ENCODE measurements around the gene CNTNAP1.
"Not testable (repeated sequence)": the region's sequence is repeated elsewhere in the genome, so short reads cannot be mapped to it uniquely, and the experiment has no call there.

CNTNAP1 gene

DNA sequence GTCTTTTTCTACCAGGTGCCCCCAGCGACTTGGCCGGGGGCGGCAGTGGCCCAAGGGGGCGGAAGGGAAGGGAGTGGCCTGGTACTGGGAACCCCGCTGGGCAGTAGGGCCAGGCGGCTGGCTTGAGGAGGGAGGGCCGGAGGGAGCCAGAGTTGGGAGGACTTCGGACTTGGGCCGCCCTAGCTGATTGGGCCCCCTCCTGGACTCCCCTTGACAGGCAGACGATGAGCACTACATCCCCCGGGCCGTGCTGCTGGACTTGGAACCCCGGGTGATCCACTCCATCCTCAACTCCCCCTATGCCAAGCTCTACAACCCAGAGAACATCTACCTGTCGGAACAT lies 22.4 kb upstream of the CNTNAP1 start:
- not testable (repeated sequence) for H3K36me3 Mint-ChIP-seq (ENCODE audit: insufficient read depth); H3K9me3 Mint-ChIP-seq; H3K27me3 Mint-ChIP-seq; DNase-seq (ENCODE audit: low spot score in 2 of 2); ATAC-seq (replicated peaks; ENCODE audit: extremely low read depth, poor library complexity, severe bottlenecking)
- peak overlapping the region; percentile 44 for H3K27ac Mint-ChIP-seq (ENCODE audit: low read depth)
- peak overlapping the region; percentile 87 for H3K4me3 Mint-ChIP-seq
- peaks cover 22% of the 10 kb centered on the region for H3K4me1 Mint-ChIP-seq

GRCh38 chr17:42660692-42661345 lies 21.5 kb upstream of the CNTNAP1 start:
- Mint-ChIP-seq H3K4me3 (no peak overlapping the region), H3K9me3 (no peaks in the 10 kb centered on the region), H3K36me3 (ENCODE audit: insufficient read depth) (peaks cover 5% of the 10 kb centered on the region), H3K27ac (ENCODE audit: low read depth) (no peak overlapping the region), H3K4me1 (peaks cover 17% of the 10 kb centered on the region), H3K27me3 (no peaks in the 10 kb centered on the region)
- ATAC-seq (replicated peaks; ENCODE audit: extremely low read depth, poor library complexity, severe bottlenecking): no peak
- DNase-seq (ENCODE audit: low spot score in 2 of 2): no peak

DNA sequence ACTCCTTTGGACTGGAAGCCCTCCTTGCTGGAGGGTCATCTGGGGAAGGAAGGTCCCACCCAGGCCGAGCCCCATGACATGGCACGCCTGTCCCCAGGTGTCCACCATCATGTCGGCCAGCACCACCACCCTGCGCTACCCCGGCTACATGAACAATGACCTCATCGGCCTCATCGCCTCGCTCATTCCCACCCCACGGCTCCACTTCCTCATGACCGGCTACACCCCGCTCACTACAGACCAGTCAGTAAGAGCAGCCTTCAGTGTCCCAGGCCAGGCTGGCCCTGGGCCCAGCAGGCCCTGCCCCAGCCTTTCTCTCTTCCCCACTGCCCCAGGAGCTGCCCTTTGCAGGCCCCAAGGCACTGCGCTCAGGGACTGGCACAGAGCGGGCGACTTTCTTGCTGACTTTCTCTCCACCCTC lies 16.7 kb upstream of the CNTNAP1 start:
- Mint-ChIP-seq H3K27me3 (no peaks in the 10 kb centered on the region), H3K36me3 (ENCODE audit: insufficient read depth) (peaks cover 8% of the 10 kb centered on the region), H3K4me1 (peaks cover 5% of the 10 kb centered on the region), H3K9me3 (no peaks in the 10 kb centered on the region), H3K27ac (ENCODE audit: low read depth) (no peak overlapping the region), H3K4me3 (no peak overlapping the region)
- no peak for DNase-seq (ENCODE audit: low spot score in 2 of 2)
- no peak for ATAC-seq (replicated peaks; ENCODE audit: extremely low read depth, poor library complexity, severe bottlenecking)

DNA sequence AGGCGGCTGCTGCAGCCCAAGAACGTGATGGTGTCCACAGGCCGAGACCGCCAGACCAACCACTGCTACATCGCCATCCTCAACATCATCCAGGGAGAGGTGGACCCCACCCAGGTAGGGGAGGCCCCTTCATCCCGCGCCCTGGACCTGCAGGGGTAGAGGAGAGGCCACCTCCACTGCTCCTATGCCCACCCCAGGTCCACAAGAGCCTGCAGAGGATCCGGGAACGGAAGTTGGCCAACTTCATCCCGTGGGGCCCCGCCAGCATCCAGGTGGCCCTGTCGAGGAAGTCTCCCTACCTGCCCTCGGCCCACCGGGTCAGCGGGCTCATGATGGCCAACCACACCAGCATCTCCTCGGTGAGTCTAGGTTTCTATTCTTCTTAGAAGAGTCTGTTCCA lies 16.2 kb upstream of the CNTNAP1 start:
- not testable (repeated sequence) for H3K4me3 Mint-ChIP-seq; DNase-seq (ENCODE audit: low spot score in 2 of 2); H3K9me3 Mint-ChIP-seq; H3K36me3 Mint-ChIP-seq (ENCODE audit: insufficient read depth); H3K27me3 Mint-ChIP-seq; H3K27ac Mint-ChIP-seq (ENCODE audit: low read depth); ATAC-seq (replicated peaks; ENCODE audit: extremely low read depth, poor library complexity, severe bottlenecking); H3K4me1 Mint-ChIP-seq

DNA sequence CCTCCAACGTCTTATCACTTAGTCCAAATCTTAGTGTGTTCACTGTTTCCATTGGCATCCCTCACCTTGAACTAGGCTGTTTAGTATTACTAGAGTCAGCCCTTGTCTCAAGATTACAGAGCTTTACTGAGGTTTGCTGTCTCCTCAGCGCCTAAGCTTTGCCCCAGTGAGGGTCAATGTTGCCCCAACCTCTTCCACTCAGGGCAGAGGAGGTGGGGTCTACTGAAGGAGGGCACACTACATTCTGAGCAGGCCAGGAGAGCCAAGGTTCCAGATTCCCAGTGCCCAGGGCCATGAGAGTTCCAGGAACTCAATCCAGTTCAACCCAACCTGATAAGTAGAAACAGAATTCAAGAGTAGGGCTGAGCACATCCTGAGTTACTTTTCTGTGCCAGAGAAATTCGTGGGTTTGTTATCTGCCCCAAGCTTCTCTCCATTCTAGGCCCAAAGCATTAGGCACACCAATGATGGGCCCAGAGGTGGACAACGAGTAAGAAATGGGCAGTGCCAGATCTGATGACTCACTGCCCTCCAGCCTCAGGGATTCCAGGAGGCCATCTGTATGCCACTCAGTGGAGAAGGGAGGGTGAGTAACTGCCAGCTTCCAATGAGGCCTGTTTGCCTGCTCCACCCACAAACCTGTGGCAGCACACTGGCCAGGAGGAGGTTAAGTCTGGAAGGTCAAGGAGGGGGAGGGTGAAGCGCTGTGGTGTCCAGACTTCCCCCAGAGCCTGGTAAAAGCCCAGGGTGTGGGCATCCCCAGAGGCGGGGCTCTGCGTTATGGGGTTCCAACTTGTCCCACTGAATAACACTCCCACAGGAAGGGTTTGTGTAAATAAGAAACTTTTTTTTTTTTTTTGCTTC lies 15.0 kb upstream of the CNTNAP1 start:
- no peak overlapping the region for H3K4me3 Mint-ChIP-seq
- peaks cover 11% of the 10 kb centered on the region for H3K27me3 Mint-ChIP-seq
- H3K4me1 Mint-ChIP-seq: peaks cover 15% of the 10 kb centered on the region
- no peak for ATAC-seq (replicated peaks; ENCODE audit: extremely low read depth, poor library complexity, severe bottlenecking)
- no peaks in the 10 kb centered on the region for H3K9me3 Mint-ChIP-seq
- no peak for DNase-seq (ENCODE audit: low spot score in 2 of 2)
- H3K36me3 Mint-ChIP-seq (ENCODE audit: insufficient read depth): peaks cover 9% of the 10 kb centered on the region
- H3K27ac Mint-ChIP-seq (ENCODE audit: low read depth): no peak overlapping the region

DNA sequence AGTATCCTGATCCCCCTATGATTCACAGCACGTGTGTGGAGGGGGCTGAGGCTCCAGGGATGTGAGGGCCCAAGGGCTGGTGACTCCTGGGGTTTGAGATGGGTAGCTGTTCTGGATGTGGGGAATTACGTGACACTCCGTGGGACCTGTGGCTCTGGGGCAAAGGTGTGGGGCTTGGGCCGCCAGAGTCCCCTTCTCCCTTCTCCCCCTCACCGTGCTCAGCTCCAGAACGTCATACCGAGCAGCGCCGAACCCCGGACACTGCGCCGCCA lies 12.7 kb upstream of the CNTNAP1 start:
- Mint-ChIP-seq H3K27ac (ENCODE audit: low read depth) (no peak overlapping the region), H3K36me3 (ENCODE audit: insufficient read depth) (peaks cover 9% of the 10 kb centered on the region), H3K4me1 (peaks cover 23% of the 10 kb centered on the region), H3K9me3 (no peaks in the 10 kb centered on the region), H3K27me3 (peaks cover 20% of the 10 kb centered on the region), H3K4me3 (peak overlapping the region; percentile 49)
- ATAC-seq (replicated peaks; ENCODE audit: extremely low read depth, poor library complexity, severe bottlenecking) (no peak), DNase-seq (ENCODE audit: low spot score in 2 of 2) (no peak)

GRCh38 chr17:42669977-42670788 lies 12.1 kb upstream of the CNTNAP1 start:
- ATAC-seq (replicated peaks; ENCODE audit: extremely low read depth, poor library complexity, severe bottlenecking): peak; percentile 83
- H3K4me3 Mint-ChIP-seq: peak overlapping the region; percentile 77
- H3K27me3 Mint-ChIP-seq: peaks cover 25% of the 10 kb centered on the region
- DNase-seq (ENCODE audit: low spot score in 2 of 2): no peak
- H3K9me3 Mint-ChIP-seq: no peaks in the 10 kb centered on the region
- H3K27ac Mint-ChIP-seq (ENCODE audit: low read depth): no peak overlapping the region
- H3K36me3 Mint-ChIP-seq (ENCODE audit: insufficient read depth): peaks cover 9% of the 10 kb centered on the region
- H3K4me1 Mint-ChIP-seq: peaks cover 28% of the 10 kb centered on the region

DNA sequence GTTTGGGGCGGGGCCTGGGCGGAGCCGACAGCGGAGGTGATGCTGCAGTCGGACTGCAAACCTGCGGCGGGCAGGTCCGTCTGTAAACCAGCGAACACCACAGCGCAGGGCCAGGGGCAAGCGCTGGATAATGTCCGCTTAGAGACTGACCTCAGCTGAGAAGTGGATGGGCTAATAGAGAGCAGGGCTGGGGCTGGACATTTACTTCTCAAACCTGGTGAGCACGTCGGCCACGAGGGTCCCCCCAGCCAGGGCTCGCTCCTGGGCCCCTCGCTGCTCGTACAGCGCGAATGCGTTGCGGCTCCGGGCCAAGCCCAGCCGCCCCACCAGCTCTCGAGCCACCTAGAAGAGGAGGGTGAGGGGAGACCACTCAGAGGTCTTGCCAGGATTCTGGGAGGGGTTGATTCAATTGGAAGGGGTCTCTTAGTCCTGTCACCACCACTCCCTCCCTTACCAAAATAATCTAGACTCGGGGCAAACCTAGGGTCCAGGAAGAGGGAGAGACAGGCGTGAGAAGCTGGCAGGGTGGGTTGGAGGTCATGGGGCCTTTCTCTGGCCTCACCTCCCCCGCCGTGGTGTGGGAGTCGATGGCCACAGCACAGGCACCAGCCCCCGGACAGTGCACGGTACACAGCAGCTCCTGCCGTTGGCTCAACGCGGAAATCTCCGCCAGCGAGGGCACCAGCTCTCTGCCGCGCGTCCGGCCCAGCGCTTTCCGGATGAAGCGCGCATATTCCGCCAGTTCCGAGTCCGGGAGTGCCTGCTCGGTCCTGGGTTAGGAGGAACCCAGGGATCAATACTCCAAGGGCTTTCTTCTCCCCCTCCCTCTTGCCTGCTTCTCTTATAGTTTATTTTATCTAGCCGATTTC lies 11.3 kb upstream of the CNTNAP1 start:
- DNase-seq (ENCODE audit: low spot score in 2 of 2): no peak
- H3K4me3 Mint-ChIP-seq: peak overlapping the region; percentile 77
- no peak for ATAC-seq (replicated peaks; ENCODE audit: extremely low read depth, poor library complexity, severe bottlenecking)
- peaks cover 6% of the 10 kb centered on the region for H3K36me3 Mint-ChIP-seq (ENCODE audit: insufficient read depth)
- peaks cover 26% of the 10 kb centered on the region for H3K27me3 Mint-ChIP-seq
- H3K27ac Mint-ChIP-seq (ENCODE audit: low read depth): no peak overlapping the region
- H3K9me3 Mint-ChIP-seq: no peaks in the 10 kb centered on the region
- H3K4me1 Mint-ChIP-seq: peaks cover 28% of the 10 kb centered on the region

DNA sequence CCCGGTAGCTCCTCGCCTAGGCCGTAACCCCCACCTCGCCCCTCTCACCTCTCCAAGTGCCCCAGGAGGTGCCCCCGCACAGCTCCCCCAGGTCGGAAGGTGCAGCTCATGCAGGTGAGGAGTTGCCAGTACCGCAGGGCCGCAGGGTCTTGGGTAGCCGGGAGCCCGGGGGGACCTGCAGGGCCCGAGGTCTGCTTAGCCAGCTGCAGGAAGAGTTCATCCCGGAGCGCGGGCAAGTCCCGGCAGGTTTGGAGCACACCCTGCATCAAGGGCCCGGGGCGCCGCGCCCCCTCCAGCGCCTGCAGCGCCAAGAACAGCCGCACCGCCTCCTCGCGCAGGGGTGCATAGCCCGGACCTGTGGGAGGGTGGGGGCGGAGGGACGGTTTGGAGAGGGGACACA lies 10.3 kb upstream of the CNTNAP1 start:
- ATAC-seq (replicated peaks; ENCODE audit: extremely low read depth, poor library complexity, severe bottlenecking) (no peak), DNase-seq (ENCODE audit: low spot score in 2 of 2) (no peak)
- Mint-ChIP-seq H3K4me1 (peaks cover 32% of the 10 kb centered on the region), H3K27ac (ENCODE audit: low read depth) (no peak overlapping the region), H3K9me3 (no peaks in the 10 kb centered on the region), H3K27me3 (peaks cover 36% of the 10 kb centered on the region), H3K36me3 (ENCODE audit: insufficient read depth) (peaks cover 5% of the 10 kb centered on the region), H3K4me3 (no peak overlapping the region)

- ATAC-seq (replicated peaks; ENCODE audit: extremely low read depth, poor library complexity, severe bottlenecking) (no peak), DNase-seq (ENCODE audit: low spot score in 2 of 2) (no peak)
- Mint-ChIP-seq H3K36me3 (ENCODE audit: insufficient read depth) (peaks cover 8% of the 10 kb centered on the region), H3K9me3 (no peaks in the 10 kb centered on the region), H3K4me3 (no peak overlapping the region), H3K27me3 (peaks cover 39% of the 10 kb centered on the region), H3K27ac (ENCODE audit: low read depth) (no peak overlapping the region), H3K4me1 (peaks cover 40% of the 10 kb centered on the region)
Measured at GRCh38 chr17:42673266-42673884, 9.0 kb upstream of the CNTNAP1 start.

GRCh38 chr17:42673885-42674754 lies 8.2 kb upstream of the CNTNAP1 start:
- Mint-ChIP-seq H3K4me1 (peaks cover 44% of the 10 kb centered on the region), H3K4me3 (peak overlapping the region; percentile 57), H3K27me3 (peaks cover 39% of the 10 kb centered on the region), H3K36me3 (ENCODE audit: insufficient read depth) (peaks cover 11% of the 10 kb centered on the region), H3K27ac (ENCODE audit: low read depth) (no peak overlapping the region), H3K9me3 (no peaks in the 10 kb centered on the region)
- ATAC-seq (replicated peaks; ENCODE audit: extremely low read depth, poor library complexity, severe bottlenecking) (no peak), DNase-seq (ENCODE audit: low spot score in 2 of 2) (no peak)

All from central memory CD8-positive, alpha-beta T cell (primary cell).